Central memory CD8-positive, alpha-beta T cell (primary cell): Measurements from ENCODE around the gene KRT1.

ENCODE experiments used
- ATAC-seq: fragments of 150-1000 bp; cut with Tn5 transposase; replicated peaks from 2 replicates; pipeline ENCODE4 v1.10.0; 2022; ENCODE audit warnings: mild to moderate bottlenecking, moderate FRiP score, moderate number of reproducible peaks; ENCODE audit not compliant: poor library complexity, severe bottlenecking; ENCODE audit errors: extremely low read depth
- DNase-seq, 2 donors: peaks; one replicate each; pipeline ENCODE4 v3.0.0; 2021; ENCODE audit warnings: low spot score in 2 of 2
- H3K27ac Mint-ChIP-seq: one replicate; pipeline ENCODE4 v1.8.0; 2022; ENCODE audit warnings: low read depth, mild to moderate bottlenecking, moderate library complexity, mixed read lengths
- H3K27me3 Mint-ChIP-seq: one replicate; pipeline ENCODE4 v1.8.0; 2022; ENCODE audit warnings: mixed read lengths
- H3K36me3 Mint-ChIP-seq: one replicate; pipeline ENCODE4 v1.8.0; 2022; ENCODE audit warnings: mild to moderate bottlenecking, moderate library complexity, mixed read lengths; ENCODE audit not compliant: insufficient read depth
- H3K4me1 Mint-ChIP-seq: one replicate; pipeline ENCODE4 v1.8.0; 2022; ENCODE audit warnings: mixed read lengths
- H3K4me3 Mint-ChIP-seq: one replicate; pipeline ENCODE4 v1.8.0; 2022; ENCODE audit warnings: mild to moderate bottlenecking, moderate library complexity, mixed read lengths
- H3K9me3 Mint-ChIP-seq: one replicate; pipeline ENCODE4 v1.8.0; 2022; ENCODE audit warnings: mixed read lengths

KRT1 gene

DNA sequence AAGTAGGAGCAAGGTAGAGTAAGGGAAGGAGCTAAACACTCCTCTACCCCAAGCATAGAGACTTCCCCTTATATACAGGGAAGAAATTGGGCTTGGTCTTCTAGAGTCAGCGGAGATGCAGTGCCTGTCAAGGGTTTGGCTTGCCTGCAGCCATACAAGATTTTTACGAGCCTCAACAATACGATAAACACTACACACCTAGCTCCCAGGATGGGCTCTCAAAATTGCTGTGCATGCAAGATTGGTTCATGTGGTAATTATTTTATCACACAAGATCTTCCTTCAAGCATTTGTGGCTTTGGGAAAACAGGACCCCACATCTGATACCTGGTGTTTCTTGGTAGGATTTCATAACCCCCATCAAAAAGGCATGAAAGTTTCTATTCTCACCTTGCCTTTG is at the start of gene KRT1:
Gene KRT1, minus strand, starts transcription at position 45 of the 400 bp plus-strand sequence. CDS start 59 bp downstream, outside the sequence.
- H3K4me3 Mint-ChIP-seq = no peak within 1 kb of the TSS

DNA sequence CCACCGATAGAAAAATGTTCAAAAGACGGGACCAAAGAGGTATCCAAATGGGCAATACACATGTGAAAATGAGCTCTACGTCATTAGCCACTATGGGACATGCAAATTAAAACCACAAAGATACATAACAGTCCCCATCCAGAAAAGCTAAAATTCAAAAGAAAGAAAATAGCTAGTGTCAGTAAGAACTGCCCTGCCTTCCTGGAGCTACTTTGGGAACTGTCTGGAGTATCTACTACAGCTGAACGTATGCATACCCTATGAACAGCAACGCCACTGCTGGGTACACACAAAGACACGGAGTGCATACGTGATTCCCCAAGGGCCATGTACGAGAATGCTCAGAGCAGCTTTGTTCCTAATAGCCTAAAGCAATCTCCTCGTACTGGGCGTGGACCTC is 48.9 kb upstream of the KRT1 start:
- Mint-ChIP-seq H3K4me1 (no peaks in the 10 kb centered on the region), H3K27me3 (peaks cover 45% of the 10 kb centered on the region), H3K4me3 (no peak overlapping the region), H3K9me3 (no peaks in the 10 kb centered on the region), H3K36me3 (no peaks in the 10 kb centered on the region), H3K27ac (no peak overlapping the region)
- DNase-seq (no peak), ATAC-seq (no peak)

More for the DNA sequence above, at the start of gene KRT1:
- ATAC-seq = no peak
- peaks cover 27% of the 10 kb centered on the region for H3K4me1 Mint-ChIP-seq
- peak within 1 kb of the TSS; percentile 70 for H3K27ac Mint-ChIP-seq
- no peaks in the 10 kb centered on the region for H3K9me3 Mint-ChIP-seq
- H3K36me3 Mint-ChIP-seq = no peaks in the 10 kb centered on the region
- DNase-seq = no peak
- H3K27me3 Mint-ChIP-seq = peaks cover 30% of the 10 kb centered on the region

DNA sequence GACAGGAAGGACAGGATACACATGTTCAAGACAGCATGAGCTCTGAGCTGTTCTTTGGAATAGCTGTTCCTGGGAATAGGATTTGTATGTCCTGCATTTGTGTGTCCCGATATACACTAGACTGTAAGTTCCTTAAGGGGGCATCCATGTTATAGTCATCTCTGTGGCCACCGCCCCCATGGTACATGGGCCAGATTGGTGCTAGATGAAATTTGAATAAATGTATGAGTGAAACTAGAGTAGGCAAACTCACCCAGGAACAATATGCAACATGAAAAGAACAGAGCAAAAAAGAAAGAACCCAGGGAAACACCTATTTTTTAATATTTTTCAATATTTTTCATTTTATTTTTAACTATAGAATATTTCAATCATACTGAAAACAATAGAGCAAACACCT is 48.2 kb upstream of the KRT1 start:
- no peak overlapping the region for H3K27ac Mint-ChIP-seq
- peaks cover 37% of the 10 kb centered on the region for H3K27me3 Mint-ChIP-seq
- H3K36me3 Mint-ChIP-seq = no peaks in the 10 kb centered on the region
- ATAC-seq (no peak), DNase-seq (no peak)
- no peaks in the 10 kb centered on the region for H3K9me3 Mint-ChIP-seq
- no peaks in the 10 kb centered on the region for H3K4me1 Mint-ChIP-seq
- no peak overlapping the region for H3K4me3 Mint-ChIP-seq

DNA sequence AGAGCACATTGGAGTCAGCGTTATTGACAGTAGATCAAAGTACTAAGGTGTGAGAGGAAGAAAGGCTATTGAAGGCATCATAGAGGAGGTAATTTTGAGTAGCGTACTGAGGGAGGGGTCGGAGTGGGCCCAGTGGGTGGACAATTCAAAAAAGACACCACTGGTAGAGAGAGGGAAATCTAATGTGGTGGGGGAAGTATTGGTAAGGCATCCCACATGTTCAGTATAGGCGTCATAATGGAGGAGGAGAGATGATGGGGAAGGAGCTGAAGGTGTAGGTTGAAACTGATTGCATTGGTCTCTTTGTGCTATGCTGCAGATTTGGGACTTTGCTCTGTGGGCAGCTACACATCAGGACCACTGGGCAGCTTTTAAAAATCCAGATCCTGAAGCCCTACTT is 46.8 kb upstream of the KRT1 start:
- no peak overlapping the region for H3K4me3 Mint-ChIP-seq
- no peak for DNase-seq
- peaks cover 37% of the 10 kb centered on the region for H3K27me3 Mint-ChIP-seq
- H3K27ac Mint-ChIP-seq = no peak overlapping the region
- H3K36me3 Mint-ChIP-seq = no peaks in the 10 kb centered on the region
- peaks cover 2% of the 10 kb centered on the region for H3K4me1 Mint-ChIP-seq
- no peaks in the 10 kb centered on the region for H3K9me3 Mint-ChIP-seq
- no peak for ATAC-seq

DNA sequence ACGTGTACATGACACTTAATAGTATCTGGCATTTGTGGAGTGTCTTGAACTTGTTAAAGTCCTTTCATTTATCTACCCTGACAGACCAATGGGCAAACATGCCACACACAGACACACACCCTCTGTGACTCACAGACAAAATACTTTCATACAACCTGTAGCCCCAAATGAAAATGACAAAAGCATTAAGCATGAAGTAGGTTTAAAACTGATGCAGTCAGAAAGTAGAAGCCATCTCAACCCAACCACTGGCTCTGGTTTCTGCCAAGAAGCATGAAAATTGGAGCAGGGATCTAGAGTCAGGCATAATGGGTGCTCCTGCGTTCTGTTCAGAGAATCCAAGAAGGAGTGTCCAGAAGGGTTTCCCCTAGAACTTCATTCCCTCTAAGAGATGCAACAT is 46.2 kb upstream of the KRT1 start:
- H3K27me3 Mint-ChIP-seq = peaks cover 34% of the 10 kb centered on the region
- H3K27ac Mint-ChIP-seq = no peak overlapping the region
- no peak overlapping the region for H3K4me3 Mint-ChIP-seq
- DNase-seq (no peak), ATAC-seq (no peak)
- H3K4me1 Mint-ChIP-seq = peaks cover 5% of the 10 kb centered on the region
- H3K9me3 Mint-ChIP-seq = no peaks in the 10 kb centered on the region
- H3K36me3 Mint-ChIP-seq = no peaks in the 10 kb centered on the region

DNA sequence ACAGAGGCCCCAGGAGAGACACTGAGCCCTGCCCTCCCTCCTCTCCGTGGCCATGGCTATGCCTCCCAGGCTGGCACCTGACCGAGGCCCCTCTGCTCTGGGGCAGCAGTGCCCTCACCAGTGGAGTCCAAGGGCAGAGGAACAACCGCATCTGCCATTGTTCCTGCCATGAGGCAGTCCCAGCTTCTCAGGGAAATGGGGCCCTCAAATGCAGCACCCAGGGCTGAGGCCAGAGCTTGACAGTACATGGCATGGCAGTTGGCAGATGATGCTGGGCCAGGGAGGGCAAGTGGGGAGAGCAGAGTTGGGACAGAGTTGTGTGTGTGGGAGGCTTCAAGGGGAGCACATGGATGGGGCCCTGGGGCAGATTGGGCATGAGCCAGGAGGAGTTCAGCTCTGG is 44.2 kb upstream of the KRT1 start:
- Mint-ChIP-seq H3K4me3 (no peak overlapping the region), H3K4me1 (peaks cover 5% of the 10 kb centered on the region), H3K9me3 (no peaks in the 10 kb centered on the region), H3K36me3 (no peaks in the 10 kb centered on the region), H3K27me3 (peaks cover 13% of the 10 kb centered on the region), H3K27ac (no peak overlapping the region)
- DNase-seq = no peak
- ATAC-seq = no peak

DNA sequence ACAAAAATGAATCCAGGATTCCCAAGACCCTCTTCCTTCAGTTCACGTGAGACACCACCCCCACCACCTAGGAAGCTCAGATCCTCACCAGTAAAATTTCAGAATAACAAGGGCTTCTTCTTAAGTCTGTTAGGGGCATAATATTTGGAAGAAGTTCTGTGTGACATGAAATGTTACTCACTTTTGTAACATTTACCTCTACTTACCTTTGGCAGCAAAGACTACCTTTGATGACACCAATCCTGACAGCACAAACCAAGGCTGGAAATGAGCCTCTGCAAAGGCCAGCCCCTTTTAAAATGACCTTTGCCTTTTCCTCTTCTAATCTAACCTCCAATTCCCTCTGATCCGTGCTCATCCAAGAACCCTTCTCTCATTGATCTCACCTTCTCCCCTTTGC is 42.5 kb upstream of the KRT1 start:
- Mint-ChIP-seq H3K9me3 (no peaks in the 10 kb centered on the region), H3K27me3 (peaks cover 11% of the 10 kb centered on the region), H3K36me3 (no peaks in the 10 kb centered on the region), H3K27ac (no peak overlapping the region), H3K4me1 (peaks cover 5% of the 10 kb centered on the region), H3K4me3 (no peak overlapping the region)
- ATAC-seq (no peak), DNase-seq (no peak)

DNA sequence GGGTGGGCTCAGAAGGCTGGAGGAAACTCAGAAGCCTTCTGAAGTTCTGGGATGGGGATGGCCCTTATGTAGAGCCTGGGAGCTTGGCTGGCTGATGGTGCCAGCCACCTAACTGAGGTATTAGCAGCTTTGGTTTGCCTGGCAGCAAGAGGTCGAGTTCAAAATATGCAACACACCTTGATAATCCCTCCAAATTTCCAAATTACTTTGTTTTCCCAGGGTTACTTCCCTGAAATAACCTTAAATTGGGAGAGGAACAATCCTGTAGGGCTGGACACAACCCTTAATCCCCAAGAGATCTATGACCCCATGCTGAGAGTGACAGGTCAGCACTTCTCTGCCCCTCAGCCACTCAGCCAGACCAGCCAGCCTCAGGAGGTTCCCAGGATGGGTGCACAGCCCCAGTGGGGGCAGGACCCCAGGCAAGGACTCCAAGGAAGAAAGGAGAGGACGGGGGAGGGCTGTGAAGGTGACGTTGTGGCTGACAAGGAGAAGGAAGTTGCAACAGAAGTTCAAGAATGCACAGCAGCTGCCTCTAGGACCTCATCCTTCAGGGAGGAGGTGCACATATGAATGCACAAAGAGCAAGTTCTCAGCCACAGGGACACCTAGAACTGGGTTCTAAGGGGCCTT is 41.7 kb upstream of the KRT1 start:
- DNase-seq (no peak), ATAC-seq (no peak)
- Mint-ChIP-seq H3K4me3 (no peak overlapping the region), H3K27ac (no peak overlapping the region), H3K4me1 (peaks cover 5% of the 10 kb centered on the region), H3K36me3 (no peaks in the 10 kb centered on the region), H3K9me3 (no peaks in the 10 kb centered on the region), H3K27me3 (peaks cover 7% of the 10 kb centered on the region)

DNA sequence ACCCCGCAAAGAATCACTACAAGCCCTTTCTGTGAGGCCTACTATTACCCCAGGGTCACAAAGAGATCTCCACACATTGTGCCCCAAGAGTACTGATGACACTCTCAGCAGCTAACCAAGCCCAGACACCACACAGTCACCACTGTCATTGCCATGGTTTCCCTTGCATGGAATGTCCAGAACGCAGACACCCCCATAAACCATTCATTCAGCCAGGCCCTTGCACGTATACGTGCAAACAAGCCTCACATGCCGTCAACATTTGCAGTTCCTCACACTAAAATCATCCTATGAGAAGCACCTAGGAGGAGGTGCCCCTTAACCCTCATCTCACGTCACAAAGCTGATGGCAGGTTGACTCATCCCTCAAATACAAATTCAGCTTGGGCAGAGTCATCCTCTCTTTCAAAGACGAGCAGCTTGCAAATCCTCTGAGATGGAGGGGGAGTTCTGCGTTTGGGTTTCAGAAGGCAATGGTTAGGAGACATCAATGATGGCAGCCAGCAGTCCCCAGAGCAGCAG is 40.2 kb upstream of the KRT1 start:
- no peak overlapping the region for H3K4me3 Mint-ChIP-seq
- DNase-seq = no peak
- H3K4me1 Mint-ChIP-seq = peaks cover 5% of the 10 kb centered on the region
- no peaks in the 10 kb centered on the region for H3K9me3 Mint-ChIP-seq
- ATAC-seq = no peak
- no peaks in the 10 kb centered on the region for H3K36me3 Mint-ChIP-seq
- no peak overlapping the region for H3K27ac Mint-ChIP-seq
- H3K27me3 Mint-ChIP-seq = peaks cover 16% of the 10 kb centered on the region

DNA sequence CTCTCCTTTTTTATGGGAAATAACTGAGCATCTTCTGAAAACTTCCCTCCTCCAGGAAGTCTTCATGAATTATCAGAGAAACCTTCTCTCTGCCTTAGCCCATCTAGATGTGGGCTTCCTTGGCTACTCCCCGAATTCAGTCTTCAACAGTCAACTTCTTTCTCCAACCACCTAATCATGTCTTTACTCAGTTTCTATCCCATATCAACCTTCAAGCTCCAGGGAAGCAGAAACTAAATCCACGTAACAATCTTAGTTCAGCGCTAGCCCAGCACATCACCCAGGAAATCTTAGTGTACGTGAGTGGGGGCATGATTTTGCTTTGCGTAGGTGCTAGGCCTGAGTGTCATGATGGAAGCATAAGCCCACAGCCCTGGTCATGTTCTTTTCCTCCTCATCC is 35.9 kb upstream of the KRT1 start:
- Mint-ChIP-seq H3K27me3 (peaks cover 55% of the 10 kb centered on the region), H3K4me1 (peaks cover 14% of the 10 kb centered on the region), H3K27ac (no peak overlapping the region), H3K9me3 (no peaks in the 10 kb centered on the region), H3K4me3 (no peak overlapping the region), H3K36me3 (no peaks in the 10 kb centered on the region)
- ATAC-seq = no peak
- DNase-seq = no peak

DNA sequence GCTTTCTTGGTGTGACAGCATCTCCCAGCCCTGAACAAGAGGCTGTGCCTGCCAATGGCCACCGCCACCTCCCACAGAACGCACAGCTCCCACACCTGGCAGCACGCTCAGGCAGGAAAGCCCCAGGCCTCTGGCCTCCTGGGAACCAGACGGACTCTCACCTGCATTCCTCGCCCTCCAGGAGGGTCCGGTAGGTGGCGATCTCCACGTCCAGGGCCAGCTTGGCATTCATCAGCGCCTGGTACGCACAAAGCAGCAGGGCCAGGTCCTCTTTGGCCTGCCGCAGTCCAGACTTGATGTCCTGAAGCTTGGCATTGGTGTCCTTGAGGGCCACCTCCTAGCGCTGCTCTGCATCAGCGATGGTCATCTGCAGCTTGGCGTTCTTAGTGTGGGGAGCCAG is 35.2 kb upstream of the KRT1 start:
- Mint-ChIP-seq H3K4me1 (peaks cover 14% of the 10 kb centered on the region), H3K4me3 (peak overlapping the region; percentile 55), H3K27ac (no peak overlapping the region), H3K36me3 (no peaks in the 10 kb centered on the region), H3K27me3 (peaks cover 55% of the 10 kb centered on the region), H3K9me3 (no peaks in the 10 kb centered on the region)
- DNase-seq = no peak
- no peak for ATAC-seq

DNA sequence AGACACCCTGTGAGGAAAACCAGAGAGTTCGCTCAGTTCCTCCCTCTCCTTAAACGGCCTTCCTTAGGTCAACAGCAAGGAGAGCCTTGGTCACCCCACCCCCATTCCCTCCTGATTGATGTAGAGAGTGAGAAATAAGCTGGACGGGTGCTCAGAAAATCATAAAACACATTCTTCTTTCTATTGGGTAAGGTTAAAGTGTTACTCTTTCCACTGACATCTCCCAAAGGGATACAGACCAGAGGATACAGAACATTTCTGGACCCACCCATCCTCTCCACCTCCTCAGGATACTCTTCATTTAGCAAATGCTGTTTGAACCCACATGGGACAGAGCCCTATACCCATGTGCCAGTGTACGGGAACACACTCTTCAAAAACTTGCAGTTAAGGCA is 34.7 kb upstream of the KRT1 start:
- Mint-ChIP-seq H3K27ac (no peak overlapping the region), H3K9me3 (no peaks in the 10 kb centered on the region), H3K4me1 (peaks cover 14% of the 10 kb centered on the region), H3K36me3 (no peaks in the 10 kb centered on the region), H3K27me3 (peaks cover 55% of the 10 kb centered on the region), H3K4me3 (peak overlapping the region; percentile 55)
- DNase-seq (no peak), ATAC-seq (no peak)

DNA sequence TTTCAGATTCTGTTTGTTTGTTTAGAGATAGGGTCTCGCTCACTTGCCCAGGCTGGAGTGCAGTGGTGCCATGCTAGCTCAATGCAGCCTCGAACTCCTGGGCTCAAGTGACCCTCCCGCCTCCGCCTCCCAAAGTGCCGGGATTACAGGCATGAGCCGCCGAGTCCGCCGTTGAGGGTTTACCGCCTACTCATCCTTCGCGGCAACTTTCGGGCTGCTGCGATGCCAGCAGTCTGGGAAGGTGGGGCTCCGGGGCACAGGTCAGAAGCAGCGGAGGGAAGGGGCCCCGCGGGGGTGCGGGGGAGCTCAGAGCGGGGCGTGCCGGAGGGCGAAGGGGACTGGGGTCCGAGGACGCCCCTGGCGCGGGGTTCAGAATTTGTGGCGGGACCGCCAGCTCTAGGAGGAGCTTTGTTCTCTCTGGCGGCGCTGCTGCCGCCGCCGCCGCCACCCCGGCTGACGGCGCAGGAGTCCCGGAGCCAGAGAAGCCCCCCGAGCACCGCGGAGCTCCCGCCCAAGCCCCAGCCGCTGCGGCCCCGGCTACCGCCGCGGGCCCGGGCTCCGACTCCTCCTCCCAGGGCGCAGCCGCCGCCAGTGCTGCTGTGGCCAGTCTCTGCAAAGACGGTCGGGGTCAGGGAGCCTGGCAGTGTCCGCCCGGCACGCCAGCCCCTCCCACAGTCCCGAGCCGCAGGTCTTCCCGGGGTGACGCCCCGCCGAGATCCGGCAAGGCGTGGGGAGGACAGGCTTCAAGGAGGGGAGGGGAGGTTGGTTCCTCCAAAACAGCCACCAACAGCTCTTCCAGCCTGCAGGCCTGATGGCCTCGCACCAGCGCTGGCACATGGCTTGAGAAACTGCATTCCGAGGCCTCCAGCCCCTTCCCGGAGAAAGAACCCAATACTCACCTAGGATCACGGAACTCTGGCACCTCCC is 34.0 kb upstream of the KRT1 start:
- peaks cover 14% of the 10 kb centered on the region for H3K4me1 Mint-ChIP-seq
- ATAC-seq (peak; percentile 36), DNase-seq (no peak)
- peaks cover 55% of the 10 kb centered on the region for H3K27me3 Mint-ChIP-seq
- H3K27ac Mint-ChIP-seq = no peak overlapping the region
- H3K9me3 Mint-ChIP-seq = no peaks in the 10 kb centered on the region
- H3K4me3 Mint-ChIP-seq = peak overlapping the region; percentile 56
- H3K36me3 Mint-ChIP-seq = no peaks in the 10 kb centered on the region
